Thymus (tissue), 11 donors: ENCODE measurements around the gene SEC14L5. TPM values are rescaled to one million over a fixed set of nuclear protein-coding genes. Genes with fewer than 3 reads are reported as not detected.
A peak's percentile ranks its signal among the peaks of the same experiment; 100 is the strongest.
"Not testable (repeated sequence)": the region's sequence is repeated elsewhere in the genome, so short reads cannot be mapped to it uniquely, and the experiment has no call there.

ENCODE experiments used
- DNase-seq, 9 donors: peaks; one replicate each; pipeline ENCODE4 v3.0.0-alpha.2; 2013; ENCODE audit warnings: low spot score in 9 of 9, low read depth in 6 of 9, missing footprints in 1 of 9
- H3K27ac ChIP-seq, 2 donors: one replicate each; pipeline ENCODE4 v1.5.1; 2013; ENCODE audit warnings: control low read depth in 1 of 2, low read depth in 1 of 2, low read length in 1 of 2, mild to moderate bottlenecking in 1 of 2, moderate library complexity in 1 of 2
- H3K27me3 ChIP-seq, 2 donors: one replicate each; pipeline ENCODE4 v1.5.1; 2013; ENCODE audit warnings: low read length in 1 of 2; ENCODE audit not compliant: control insufficient read depth in 2 of 2, insufficient read depth in 1 of 2
- H3K36me3 ChIP-seq, 2 donors: one replicate each; pipeline ENCODE4 v1.5.1; 2013; ENCODE audit warnings: low read length in 1 of 2, mild to moderate bottlenecking in 1 of 2, moderate library complexity in 1 of 2; ENCODE audit not compliant: control insufficient read depth in 2 of 2, insufficient read depth in 2 of 2
- H3K4me1 ChIP-seq, 2 donors: one replicate each; pipeline ENCODE4 v1.5.1; 2013; ENCODE audit warnings: low read length in 2 of 2; ENCODE audit not compliant: control insufficient read depth in 2 of 2, insufficient read depth in 2 of 2
- H3K4me3 ChIP-seq, 2 donors: one replicate each; pipeline ENCODE4 v1.5.1; 2013; ENCODE audit warnings: low read length in 2 of 2, control low read depth in 1 of 2, mild to moderate bottlenecking in 1 of 2
- H3K9me3 ChIP-seq, 2 donors: one replicate each; pipeline ENCODE4 v1.5.1; 2013; ENCODE audit warnings: low read length in 1 of 2, mild to moderate bottlenecking in 1 of 2; ENCODE audit not compliant: control insufficient read depth in 2 of 2, insufficient read depth in 1 of 2
- WGBS: extraction: QIAGEN DNeasy Blood & Tissue Kit; methylation state at CpG from one replicate; pipeline ENCODE4 v1.1.7; 2013; 5-methylcytosine and 5-hydroxymethylcytosine counted together
- polyA plus RNA-seq: library from polyadenylated mRNA; stranded (reverse); fragments of 200-250 nt; gene quantifications from one replicate; pipeline ENCODE4 v1.2.3, GENCODE V29; 2013
- total RNA-seq: library from RNA; stranded (reverse); fragments of 120-200 nt; gene quantifications from one replicate; pipeline ENCODE4 v1.2.4, GENCODE V29; 2013
- donor health status: healthy.

The SEC14L5 gene
- total and polyA plus RNA-seq, 2 donors, result 0.14 to 0.24 TPM

- Histone ChIP-seq H3K9me3 (no peaks in the 10 kb centered on the region), H3K27me3 (peaks cover 0 to 39% of the 10 kb centered on the region in 2 donors), H3K4me3 (no peak overlapping the region), H3K36me3 (no peaks in the 10 kb centered on the region), H3K27ac (no peak overlapping the region), H3K4me1 (no peaks in the 10 kb centered on the region)
- DNase-seq, result no peak
- WGBS, result 80% methylated on average over 11 of the region's 11 CpGs
These were observed 12.3 kb upstream of the SEC14L5 start for GRCh38 chr16:4945560-4946502.

GRCh38 chr16:4946917-4947316, 11.2 kb upstream of the SEC14L5 start:
- Histone ChIP-seq H3K27me3 (peaks cover 0 to 32% of the 10 kb centered on the region in 2 donors), H3K4me3 (no peak overlapping the region), H3K4me1 (no peaks in the 10 kb centered on the region), H3K36me3 (no peaks in the 10 kb centered on the region), H3K27ac (no peak overlapping the region), H3K9me3 (no peaks in the 10 kb centered on the region)
- DNase-seq, result no peak

GRCh38 chr16:4947722-4948503, 10.2 kb upstream of the SEC14L5 start:
- Histone ChIP-seq H3K27me3 (peaks cover 0 to 25% of the 10 kb centered on the region in 2 donors), H3K4me1 (no peaks in the 10 kb centered on the region), H3K4me3 (no peak overlapping the region), H3K9me3 (no peaks in the 10 kb centered on the region), H3K36me3 (no peaks in the 10 kb centered on the region), H3K27ac (no peak overlapping the region)
- peak in 1 of 9 donors; percentile 18 for DNase-seq
- 72% methylated on average over 16 of the region's 16 CpGs for WGBS

GRCh38 chr16:4948903-4949766, 9.0 kb upstream of the SEC14L5 start:
- 78% methylated on average over 16 of the region's 16 CpGs for WGBS
- no peaks in the 10 kb centered on the region for H3K9me3 ChIP-seq
- peaks cover 0 to 19% of the 10 kb centered on the region in 2 donors for H3K27me3 ChIP-seq
- DNase-seq, result no peak
- no peaks in the 10 kb centered on the region for H3K4me1 ChIP-seq
- no peak overlapping the region for H3K27ac ChIP-seq
- no peak overlapping the region for H3K4me3 ChIP-seq
- no peaks in the 10 kb centered on the region for H3K36me3 ChIP-seq

- DNase-seq, result no peak
- no peaks in the 10 kb centered on the region for H3K9me3 ChIP-seq
- H3K36me3 ChIP-seq, result no peaks in the 10 kb centered on the region
- H3K27me3 ChIP-seq, result peaks cover 0 to 13% of the 10 kb centered on the region in 2 donors
- H3K4me3 ChIP-seq, result no peak overlapping the region
- 87% methylated on average over 10 of the region's 10 CpGs for WGBS
- no peaks in the 10 kb centered on the region for H3K4me1 ChIP-seq
- H3K27ac ChIP-seq, result no peak overlapping the region
These were observed 8.1 kb upstream of the SEC14L5 start for GRCh38 chr16:4949986-4950385.

- not testable (repeated sequence) for H3K27ac ChIP-seq, DNase-seq, H3K36me3 ChIP-seq, H3K4me3 ChIP-seq, H3K4me1 ChIP-seq, H3K9me3 ChIP-seq
- WGBS, result 78% methylated on average over 3 of the region's 3 CpGs
- H3K27me3 ChIP-seq, result peaks cover 0 to 17% of the 10 kb centered on the region in 2 donors
These were observed 6.5 kb upstream of the SEC14L5 start for GRCh38 chr16:4951583-4951982.

GRCh38 chr16:4954714-4955113, 3.4 kb upstream of the SEC14L5 start:
- Histone ChIP-seq H3K4me1 (peaks cover 2 to 12% of the 10 kb centered on the region in 2 donors), H3K4me3 (no peak overlapping the region), H3K36me3 (no peaks in the 10 kb centered on the region), H3K9me3 (peaks cover 1 to 16% of the 10 kb centered on the region in 2 donors), H3K27me3 (peaks cover 4 to 39% of the 10 kb centered on the region in 2 donors), H3K27ac (no peak overlapping the region)
- DNase-seq, result no peak
- WGBS, result 94% methylated on average over 1 of the region's 1 CpG

GRCh38 chr16:4957420-4957719, 760 bp upstream of the SEC14L5 start:
- H3K4me1 ChIP-seq, result peaks cover 2 to 12% of the 10 kb centered on the region in 2 donors
- no peak for DNase-seq
- H3K9me3 ChIP-seq, result peaks cover 1 to 16% of the 10 kb centered on the region in 2 donors
- peak overlapping the region; percentile 32 to 36 for H3K4me3 ChIP-seq
- H3K27me3 ChIP-seq, result peaks cover 4 to 42% of the 10 kb centered on the region in 2 donors
- H3K36me3 ChIP-seq, result no peaks in the 10 kb centered on the region
- 28% methylated on average over 10 of the region's 10 CpGs for WGBS
- H3K27ac ChIP-seq, result no peak overlapping the region
